HepG2 (cell line): ENCODE data around the gene ALMS1. TPM values are rescaled to one million over a fixed set of nuclear protein-coding genes. Genes with fewer than 3 reads are reported as not detected.
A peak's percentile ranks its signal among the peaks of the same experiment; 100 is the strongest.

Experiments
- CEBPG ChIP-seq: IDR thresholded peaks from 2 replicates; pipeline ENCODE4 v1.6.1; 2016
- CENPT ChIP-seq: sonication (generic); formaldehyde crosslinking; IDR thresholded peaks from 2 replicates; pipeline ENCODE4 v1.8.0; 2022; ENCODE audit warnings: low read depth, mild to moderate bottlenecking, moderate library complexity, missing genetic modification reagents
- HOXD1 ChIP-seq: sonication (generic); formaldehyde crosslinking; IDR thresholded peaks from 2 replicates; pipeline ENCODE4 v1.5.0; 2020; ENCODE audit warnings: missing genetic modification reagents
- KLF15 ChIP-seq: sonication (generic); formaldehyde crosslinking; IDR thresholded peaks from 2 replicates; pipeline ENCODE4 v1.8.1; 2023; ENCODE audit warnings: borderline replicate concordance, mild to moderate bottlenecking, inconsistent platforms, missing genetic modification reagents, mixed read lengths
- MIER2 ChIP-seq: IDR thresholded peaks from 2 replicates; pipeline ENCODE4 v1.6.1; 2016; ENCODE audit warnings: missing biosample characterization, missing genetic modification reagents
- SALL1 ChIP-seq: sonication (generic); formaldehyde crosslinking; IDR thresholded peaks from 2 replicates; pipeline ENCODE4 v1.8.0; 2022; ENCODE audit warnings: mild to moderate bottlenecking, missing genetic modification reagents
- SOX6 ChIP-seq, 2 experiments: fragments of 450-650 bp in 1 of 2; sonication (generic) in 1 of 2; formaldehyde crosslinking in 1 of 2; IDR thresholded peaks; 2 replicates each; pipeline versions ENCODE4 v1.4.0 to v1.6.1; 2017 to 2020; ENCODE audit warnings: antibody characterized with exemption in 1 of 2, mild to moderate bottlenecking in 1 of 2, missing genetic modification reagents in 1 of 2
- ZBTB2 ChIP-seq: sonication (generic); formaldehyde crosslinking; IDR thresholded peaks from 2 replicates; pipeline ENCODE4 v1.8.0; 2022; ENCODE audit warnings: low read depth, missing genetic modification reagents
- ZNF639 ChIP-seq: conservative IDR thresholded peaks from 2 replicates; pipeline ENCODE4 v1.6.1; 2018; ENCODE audit warnings: missing genetic modification reagents
- polyA plus RNA-seq, 8 experiments: library from polyadenylated mRNA; depleted of rRNA in 3 of 8; stranded (reverse) in 7 of 8; unstranded in 1 of 8; fragments of >200 nt; fragmentation: Illumina TruSeq in 4 of 8; extraction: Trizol in 4 of 8; gene quantifications; 2 replicates each; pipeline versions ENCODE4 v1.2.1 to v1.2.3, GENCODE V29; 2011 to 2016; ENCODE audit warnings: low read depth in 4 of 8, missing spikeins in 1 of 8, mixed read lengths in 1 of 8; ENCODE audit not compliant: insufficient read depth in 1 of 8
- total RNA-seq, 5 experiments: library from RNA; depleted of rRNA; stranded (reverse); fragments of >200 nt; fragmentation: Illumina TruSeq; extraction: Trizol; gene quantifications; 2 replicates each; pipeline ENCODE4 v1.2.3, GENCODE V29; 2016; ENCODE audit warnings: low read depth in 1 of 5
- TF ChIP-seq, protein P1 (sequence below): sonication (generic); formaldehyde crosslinking; IDR thresholded peaks from 2 replicates; pipeline ENCODE4 v1.4.0; 2020; ENCODE audit warnings: missing genetic modification reagents
- TF ChIP-seq, protein P2 (sequence below), 2 experiments: sonication (generic) in 1 of 2; formaldehyde crosslinking in 1 of 2; IDR thresholded peaks; 2 replicates each; pipeline versions ENCODE4 v1.6.1 to v1.9.0; 2014 to 2022; ENCODE audit warnings: antibody characterized with exemption in 1 of 2, borderline replicate concordance in 1 of 2, inconsistent platforms in 1 of 2, low read depth in 1 of 2, missing genetic modification reagents in 1 of 2
- TF ChIP-seq, protein P3 (sequence below): sonication (generic); formaldehyde crosslinking; IDR thresholded peaks from 2 replicates; pipeline ENCODE4 v1.9.0; 2022; ENCODE audit warnings: missing genetic modification reagents, mild to moderate bottlenecking, borderline replicate concordance
- TF ChIP-seq, protein P4 (sequence below): sonication (generic); formaldehyde crosslinking; IDR thresholded peaks from 2 replicates; pipeline ENCODE4; 2020; ENCODE audit warnings: missing genetic modification reagents, mild to moderate bottlenecking, borderline replicate concordance

Gene ALMS1
- total and polyA plus RNA-seq, 2 of the 13 experiments (the other 11 are each of a cell fraction or from before 2014, with no cell fraction given): 12.9 to 21.2 TPM

- TF ChIP-seq, protein P1, sequence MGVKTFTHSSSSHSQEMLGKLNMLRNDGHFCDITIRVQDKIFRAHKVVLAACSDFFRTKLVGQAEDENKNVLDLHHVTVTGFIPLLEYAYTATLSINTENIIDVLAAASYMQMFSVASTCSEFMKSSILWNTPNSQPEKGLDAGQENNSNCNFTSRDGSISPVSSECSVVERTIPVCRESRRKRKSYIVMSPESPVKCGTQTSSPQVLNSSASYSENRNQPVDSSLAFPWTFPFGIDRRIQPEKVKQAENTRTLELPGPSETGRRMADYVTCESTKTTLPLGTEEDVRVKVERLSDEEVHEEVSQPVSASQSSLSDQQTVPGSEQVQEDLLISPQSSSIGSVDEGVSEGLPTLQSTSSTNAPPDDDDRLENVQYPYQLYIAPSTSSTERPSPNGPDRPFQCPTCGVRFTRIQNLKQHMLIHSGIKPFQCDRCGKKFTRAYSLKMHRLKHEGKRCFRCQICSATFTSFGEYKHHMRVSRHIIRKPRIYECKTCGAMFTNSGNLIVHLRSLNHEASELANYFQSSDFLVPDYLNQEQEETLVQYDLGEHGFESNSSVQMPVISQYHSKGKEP (CRISPR knock-in tag): no peak
- no peak for TF ChIP-seq HOXD1 (CRISPR knock-in tag)
- TF ChIP-seq ZNF639 (CRISPR knock-in tag): no peak
- TF ChIP-seq, protein P2, sequence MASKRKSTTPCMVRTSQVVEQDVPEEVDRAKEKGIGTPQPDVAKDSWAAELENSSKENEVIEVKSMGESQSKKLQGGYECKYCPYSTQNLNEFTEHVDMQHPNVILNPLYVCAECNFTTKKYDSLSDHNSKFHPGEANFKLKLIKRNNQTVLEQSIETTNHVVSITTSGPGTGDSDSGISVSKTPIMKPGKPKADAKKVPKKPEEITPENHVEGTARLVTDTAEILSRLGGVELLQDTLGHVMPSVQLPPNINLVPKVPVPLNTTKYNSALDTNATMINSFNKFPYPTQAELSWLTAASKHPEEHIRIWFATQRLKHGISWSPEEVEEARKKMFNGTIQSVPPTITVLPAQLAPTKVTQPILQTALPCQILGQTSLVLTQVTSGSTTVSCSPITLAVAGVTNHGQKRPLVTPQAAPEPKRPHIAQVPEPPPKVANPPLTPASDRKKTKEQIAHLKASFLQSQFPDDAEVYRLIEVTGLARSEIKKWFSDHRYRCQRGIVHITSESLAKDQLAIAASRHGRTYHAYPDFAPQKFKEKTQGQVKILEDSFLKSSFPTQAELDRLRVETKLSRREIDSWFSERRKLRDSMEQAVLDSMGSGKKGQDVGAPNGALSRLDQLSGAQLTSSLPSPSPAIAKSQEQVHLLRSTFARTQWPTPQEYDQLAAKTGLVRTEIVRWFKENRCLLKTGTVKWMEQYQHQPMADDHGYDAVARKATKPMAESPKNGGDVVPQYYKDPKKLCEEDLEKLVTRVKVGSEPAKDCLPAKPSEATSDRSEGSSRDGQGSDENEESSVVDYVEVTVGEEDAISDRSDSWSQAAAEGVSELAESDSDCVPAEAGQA (IDR thresholded peaks at IDR 0.05; ENCODE audit: low read depth): no peak
- TF ChIP-seq, protein P2 (CRISPR knock-in tag; IDR thresholded peaks at IDR 0.05; ENCODE audit: borderline replicate concordance): no peak
- peak; percentile 36; the same call in 1 of the 2 replicates for TF ChIP-seq SALL1 (CRISPR knock-in tag)
- TF ChIP-seq SOX6 (IDR thresholded peaks at IDR 0.05): no peak
- no peak for TF ChIP-seq SOX6 (CRISPR knock-in tag; IDR thresholded peaks at IDR 0.05)
- TF ChIP-seq ZBTB2: no peak
- no peak for TF ChIP-seq MIER2 (CRISPR knock-in tag)
- TF ChIP-seq CENPT (CRISPR knock-in tag): no peak
- TF ChIP-seq, protein P3, sequence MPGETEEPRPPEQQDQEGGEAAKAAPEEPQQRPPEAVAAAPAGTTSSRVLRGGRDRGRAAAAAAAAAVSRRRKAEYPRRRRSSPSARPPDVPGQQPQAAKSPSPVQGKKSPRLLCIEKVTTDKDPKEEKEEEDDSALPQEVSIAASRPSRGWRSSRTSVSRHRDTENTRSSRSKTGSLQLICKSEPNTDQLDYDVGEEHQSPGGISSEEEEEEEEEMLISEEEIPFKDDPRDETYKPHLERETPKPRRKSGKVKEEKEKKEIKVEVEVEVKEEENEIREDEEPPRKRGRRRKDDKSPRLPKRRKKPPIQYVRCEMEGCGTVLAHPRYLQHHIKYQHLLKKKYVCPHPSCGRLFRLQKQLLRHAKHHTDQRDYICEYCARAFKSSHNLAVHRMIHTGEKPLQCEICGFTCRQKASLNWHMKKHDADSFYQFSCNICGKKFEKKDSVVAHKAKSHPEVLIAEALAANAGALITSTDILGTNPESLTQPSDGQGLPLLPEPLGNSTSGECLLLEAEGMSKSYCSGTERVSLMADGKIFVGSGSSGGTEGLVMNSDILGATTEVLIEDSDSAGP (CRISPR knock-in tag): no peak
- no peak for TF ChIP-seq KLF15
- TF ChIP-seq CEBPG (CRISPR knock-in tag): 0 out of 2 replicates have a peak, but pooled peaks have one; percentile 13
- TF ChIP-seq, protein P4, sequence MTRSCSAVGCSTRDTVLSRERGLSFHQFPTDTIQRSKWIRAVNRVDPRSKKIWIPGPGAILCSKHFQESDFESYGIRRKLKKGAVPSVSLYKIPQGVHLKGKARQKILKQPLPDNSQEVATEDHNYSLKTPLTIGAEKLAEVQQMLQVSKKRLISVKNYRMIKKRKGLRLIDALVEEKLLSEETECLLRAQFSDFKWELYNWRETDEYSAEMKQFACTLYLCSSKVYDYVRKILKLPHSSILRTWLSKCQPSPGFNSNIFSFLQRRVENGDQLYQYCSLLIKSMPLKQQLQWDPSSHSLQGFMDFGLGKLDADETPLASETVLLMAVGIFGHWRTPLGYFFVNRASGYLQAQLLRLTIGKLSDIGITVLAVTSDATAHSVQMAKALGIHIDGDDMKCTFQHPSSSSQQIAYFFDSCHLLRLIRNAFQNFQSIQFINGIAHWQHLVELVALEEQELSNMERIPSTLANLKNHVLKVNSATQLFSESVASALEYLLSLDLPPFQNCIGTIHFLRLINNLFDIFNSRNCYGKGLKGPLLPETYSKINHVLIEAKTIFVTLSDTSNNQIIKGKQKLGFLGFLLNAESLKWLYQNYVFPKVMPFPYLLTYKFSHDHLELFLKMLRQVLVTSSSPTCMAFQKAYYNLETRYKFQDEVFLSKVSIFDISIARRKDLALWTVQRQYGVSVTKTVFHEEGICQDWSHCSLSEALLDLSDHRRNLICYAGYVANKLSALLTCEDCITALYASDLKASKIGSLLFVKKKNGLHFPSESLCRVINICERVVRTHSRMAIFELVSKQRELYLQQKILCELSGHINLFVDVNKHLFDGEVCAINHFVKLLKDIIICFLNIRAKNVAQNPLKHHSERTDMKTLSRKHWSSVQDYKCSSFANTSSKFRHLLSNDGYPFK (CRISPR knock-in tag): no peak
These were observed 254.9 kb downstream of the ALMS1 start (continued) for GRCh38 chr2:73640511-73640911.
